NCI-H187 treated with DMSO at 0.1 percent for 48 hours (cell line): ENCODE measurements around the gene PCDH9.

Source experiments
- DNase-seq: peaks from one replicate; lab custom pipeline; 2025; lab: John Stamatoyannopoulos, UW

The PCDH9 gene

DNA sequence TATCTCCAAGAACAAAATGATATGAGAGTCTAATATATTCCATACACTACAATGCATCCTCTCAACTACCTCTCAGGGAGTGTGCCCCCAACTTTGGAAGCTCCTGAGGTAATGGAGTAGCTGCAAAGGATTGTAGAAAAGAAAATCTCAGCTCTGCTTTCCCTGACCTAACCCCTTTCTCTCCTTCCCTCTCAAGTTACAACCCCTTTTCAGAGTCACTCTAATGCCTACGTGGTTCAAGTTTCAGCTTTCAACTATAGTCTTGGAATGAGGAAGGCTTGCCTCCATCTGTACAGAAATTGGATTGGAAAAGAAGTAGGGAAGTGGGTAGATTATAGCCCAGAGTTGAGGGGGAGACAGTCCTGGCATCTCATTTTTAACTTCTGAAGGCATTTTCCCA, 256.0 kb downstream of the PCDH9 start:
- DNase-seq = no peak

DNA sequence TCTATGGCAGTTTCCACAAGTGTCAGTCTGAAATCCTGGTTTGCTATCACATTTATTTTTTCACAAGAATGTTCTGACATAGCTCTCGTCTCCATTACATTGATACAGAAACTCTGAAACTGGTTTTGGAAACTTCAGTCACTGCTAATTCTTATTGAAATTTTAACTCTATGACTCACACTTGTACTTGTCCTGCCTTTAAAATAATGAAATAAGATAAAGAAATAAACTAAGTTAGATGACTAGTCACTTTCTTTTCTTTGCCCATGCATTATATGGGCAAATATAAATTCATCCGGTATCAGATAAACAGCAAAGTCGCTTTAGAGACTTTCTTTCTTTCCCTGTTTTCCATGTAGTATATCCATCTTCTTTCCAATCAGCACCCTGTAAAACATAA, 257.5 kb downstream of the PCDH9 start:
- no peak for DNase-seq

DNA sequence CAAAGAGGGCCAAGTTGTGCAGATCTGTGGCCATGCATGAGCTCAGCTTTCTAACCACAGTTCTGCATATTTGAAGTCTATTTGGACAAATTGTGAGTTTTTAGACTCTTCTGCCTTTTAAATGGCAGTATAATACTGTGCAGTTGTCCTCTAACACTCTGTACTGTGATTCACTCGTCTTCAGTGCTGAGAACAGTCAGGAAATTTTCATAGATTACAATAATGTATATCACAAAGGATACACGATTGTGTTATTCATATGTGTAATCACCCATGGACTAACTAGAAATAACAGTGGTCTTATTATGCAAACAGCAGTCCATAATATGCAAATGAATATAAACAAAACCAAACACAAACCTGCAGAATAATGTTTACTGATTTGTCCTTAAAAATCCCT, 259.1 kb downstream of the PCDH9 start:
- no peak for DNase-seq

DNA sequence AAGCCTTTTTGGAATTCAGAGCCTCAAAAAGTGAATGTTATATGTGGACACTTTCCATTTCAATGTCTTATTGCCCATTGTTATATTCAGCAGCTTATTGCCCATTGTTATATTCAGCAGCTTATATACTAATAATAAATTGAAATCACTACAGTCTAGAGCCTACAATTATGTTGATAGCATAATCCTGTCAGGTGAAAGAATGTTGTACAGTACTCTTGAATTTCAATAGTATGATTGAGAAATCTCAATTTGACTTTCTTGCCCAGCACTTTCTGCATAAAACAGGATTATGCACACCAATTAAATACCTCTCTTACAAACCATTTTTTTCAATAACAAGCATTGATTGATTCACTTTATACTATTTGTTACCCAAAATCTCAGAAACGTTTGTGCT, 260.8 kb downstream of the PCDH9 start:
- DNase-seq = no peak

DNA sequence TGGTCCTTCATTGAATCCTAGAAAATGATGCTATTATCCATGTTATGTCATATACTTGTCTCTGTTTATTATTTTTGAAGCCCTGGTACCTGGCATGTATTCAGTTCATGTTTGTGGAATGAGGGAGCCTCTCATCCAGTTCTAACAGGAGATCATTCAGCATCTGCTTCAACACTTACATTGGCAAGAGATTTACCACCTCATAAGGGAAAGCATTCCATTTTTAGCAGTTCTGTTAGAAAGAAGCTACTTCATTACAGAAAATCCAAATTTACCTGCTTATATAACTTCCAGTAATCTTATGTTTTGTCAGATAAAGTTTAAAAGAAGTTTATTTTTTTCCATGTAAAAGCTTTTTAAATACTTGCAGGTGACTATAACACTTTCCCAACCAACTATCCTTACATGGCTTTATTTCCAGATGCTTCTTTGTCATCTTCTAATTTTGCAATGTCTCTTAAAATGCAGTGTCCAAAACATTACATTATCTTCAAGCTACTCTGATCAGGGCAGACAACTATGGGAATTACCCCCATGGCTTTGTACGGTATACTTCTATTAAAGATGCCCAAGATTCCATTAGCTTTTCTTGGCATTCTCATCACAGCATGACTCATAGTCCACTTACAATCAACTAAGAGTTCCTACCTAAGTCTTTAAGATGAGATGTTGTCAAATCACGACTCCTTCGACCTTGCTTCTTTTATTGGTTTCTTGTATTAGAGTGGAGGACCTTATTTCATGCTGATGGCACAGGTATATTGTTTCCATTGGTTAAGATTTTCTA, 262.1 kb downstream of the PCDH9 start:
- DNase-seq = no peak

DNA sequence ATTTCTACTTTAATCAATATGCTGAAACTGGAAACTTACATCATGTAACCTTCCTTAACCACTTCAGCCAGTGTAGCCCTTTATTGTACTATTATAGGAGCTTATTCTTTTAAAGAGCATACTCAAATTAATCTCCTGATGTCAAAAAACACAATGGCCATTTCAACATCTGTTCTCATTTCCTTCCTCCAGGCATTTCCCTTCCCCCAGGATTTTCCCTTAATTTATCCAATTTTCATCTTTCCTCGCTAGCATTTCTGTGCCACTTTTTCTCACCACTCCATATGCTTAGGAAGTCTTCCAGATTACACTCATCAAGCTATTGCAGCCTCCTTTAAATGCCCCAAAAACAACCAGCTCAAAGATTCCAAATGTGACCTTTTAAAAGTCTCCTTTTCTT, 265.0 kb downstream of the PCDH9 start:
- no peak for DNase-seq

DNA sequence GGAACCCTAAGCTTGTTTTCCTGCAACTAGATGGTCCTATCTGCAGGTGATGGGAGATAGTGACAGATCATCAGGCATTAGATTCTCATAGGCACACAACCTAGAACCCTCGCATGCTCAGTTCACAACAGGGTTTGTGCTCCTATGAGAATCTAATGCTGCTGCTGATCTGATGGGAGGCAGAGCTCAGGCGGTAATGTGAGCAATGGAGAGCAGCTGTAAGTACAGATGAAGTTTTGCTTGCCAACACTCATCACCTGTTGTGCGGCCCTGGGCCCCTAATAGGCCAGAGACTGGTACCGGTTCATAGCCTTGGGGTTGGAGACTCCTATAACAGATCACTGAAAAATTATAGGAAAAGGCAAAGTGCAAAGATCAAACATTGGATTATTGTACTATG, 267.2 kb downstream of the PCDH9 start:
- no peak for DNase-seq

DNA sequence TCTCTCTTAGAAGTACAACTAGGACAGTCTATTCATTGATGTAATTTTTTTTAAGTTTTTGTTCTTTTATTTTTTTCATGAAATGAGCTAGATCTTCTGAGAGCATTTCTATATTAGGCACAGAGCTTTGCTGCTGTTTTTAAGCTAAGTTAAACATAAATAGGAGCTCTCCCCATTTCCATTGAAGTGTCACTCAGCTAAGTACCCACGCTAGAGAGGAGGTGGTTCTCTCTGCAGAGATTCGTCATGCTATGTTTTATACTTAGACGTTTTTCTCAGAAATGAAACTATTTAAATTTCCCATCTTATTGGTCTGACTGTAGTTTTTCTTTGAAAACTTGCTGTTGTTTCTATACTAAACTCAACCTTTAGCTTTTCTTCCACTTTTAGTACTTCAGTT, 271.5 kb downstream of the PCDH9 start:
- DNase-seq = no peak

DNA sequence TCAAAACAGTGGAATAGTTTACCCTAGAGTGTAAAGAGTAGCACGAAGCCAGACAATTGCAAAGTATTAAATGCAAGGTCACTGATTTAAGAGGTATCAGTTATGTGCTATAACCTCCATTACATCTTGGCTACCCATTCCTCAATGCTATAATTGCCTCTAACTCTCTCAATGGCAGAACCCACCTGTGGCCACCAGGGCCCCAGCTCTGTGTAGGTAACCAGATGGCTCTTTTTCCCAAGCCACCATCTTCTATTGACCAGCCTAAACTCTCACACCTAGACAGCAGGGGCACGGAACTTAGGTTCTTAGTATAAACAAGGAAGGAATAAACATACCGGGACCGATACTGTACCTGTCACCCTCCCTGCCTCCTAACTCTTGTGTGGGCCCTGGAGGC, 277.6 kb downstream of the PCDH9 start:
- DNase-seq = no peak

DNA sequence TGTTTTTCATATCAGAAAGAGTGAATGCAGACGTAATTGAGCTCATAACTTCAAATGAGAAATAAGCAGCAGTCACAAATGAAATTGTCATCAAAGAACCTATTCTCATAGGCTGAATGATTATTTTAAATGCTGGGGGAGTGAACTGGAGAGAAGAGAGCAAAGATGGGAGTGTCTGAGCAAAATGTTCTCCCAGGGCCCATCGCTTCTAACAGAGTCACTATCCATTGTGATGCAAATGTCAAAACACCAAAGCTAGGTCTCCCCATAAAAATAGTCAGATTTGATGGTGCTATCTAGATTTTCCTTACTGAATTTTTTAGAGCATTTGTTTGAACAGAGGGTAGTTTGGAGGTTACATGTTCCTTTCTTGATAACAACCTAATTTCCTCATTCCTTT, 278.7 kb downstream of the PCDH9 start:
- no peak for DNase-seq

DNA sequence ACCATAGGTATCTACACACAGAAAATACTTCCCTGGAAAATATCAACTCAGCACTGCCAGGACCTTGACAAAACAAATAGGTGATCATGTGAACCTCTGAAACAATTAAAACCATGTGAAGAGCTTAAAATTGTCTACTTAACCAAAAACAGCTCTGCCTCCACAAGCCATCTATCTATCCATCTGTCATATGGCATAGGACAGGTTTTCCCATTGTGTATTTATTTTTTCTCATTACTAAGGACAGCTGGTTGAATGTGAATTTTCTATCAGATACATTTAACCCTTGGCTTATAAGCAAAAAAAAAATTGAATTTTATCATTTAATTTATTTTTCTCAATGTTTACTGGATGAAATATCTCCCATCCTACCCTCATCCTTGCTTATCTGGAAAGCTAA, 279.5 kb downstream of the PCDH9 start:
- no peak for DNase-seq

DNA sequence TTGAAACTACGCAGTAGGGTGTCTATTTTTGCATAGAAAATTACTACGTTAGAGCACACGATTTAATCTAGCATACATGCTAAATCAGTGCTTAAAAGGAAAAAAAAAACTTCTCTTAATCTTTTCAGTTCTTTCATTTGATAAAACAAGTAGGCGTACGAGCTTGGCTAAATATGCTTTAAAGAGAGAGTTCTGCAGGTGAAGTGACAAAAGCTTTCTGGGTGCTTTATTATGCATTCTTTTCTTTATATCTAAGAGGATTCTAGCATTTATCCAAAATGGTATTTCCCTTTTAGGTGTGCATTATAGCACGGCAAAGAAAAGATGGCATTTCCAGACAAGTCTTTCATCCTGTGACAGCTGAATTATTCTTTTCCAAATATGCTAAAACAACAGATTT, 281.2 kb downstream of the PCDH9 start:
- no peak for DNase-seq

DNA sequence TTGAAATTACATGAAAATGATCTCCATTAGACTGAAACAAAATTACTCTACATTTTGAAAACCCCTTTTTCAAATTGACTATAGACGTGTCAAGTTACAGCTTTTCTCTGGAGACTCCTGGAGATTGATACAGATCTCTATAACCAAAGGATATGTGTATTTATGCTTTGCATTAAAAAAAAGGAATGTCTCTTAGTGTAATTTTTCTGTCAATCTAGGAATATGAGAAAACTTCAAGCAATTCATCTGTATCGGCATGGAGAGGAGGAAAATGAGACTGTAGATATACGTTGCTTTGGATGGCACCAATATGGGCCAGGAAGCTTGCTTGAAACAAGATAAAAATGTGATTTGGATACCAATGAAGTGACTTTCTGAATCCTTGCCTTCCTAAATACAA, 286.6 kb downstream of the PCDH9 start:
- no peak for DNase-seq

DNA sequence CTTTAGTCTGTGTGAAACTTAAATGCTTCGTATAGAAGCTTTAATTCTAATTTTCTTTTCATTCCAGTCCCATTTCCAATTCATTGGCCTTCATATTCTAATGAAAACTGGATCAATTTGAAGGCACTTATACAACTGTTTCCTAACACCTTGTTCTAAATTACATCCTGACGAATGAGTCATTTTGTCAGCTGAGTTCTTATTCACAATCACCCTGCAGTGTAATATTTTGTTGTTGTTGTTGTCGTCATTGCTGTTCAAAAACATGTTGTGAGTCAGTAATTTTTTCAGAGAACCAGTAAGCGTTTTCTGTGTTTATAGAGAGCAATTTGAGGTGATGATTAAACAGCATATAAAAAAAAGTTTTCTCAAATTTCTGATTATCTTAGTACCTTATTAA, 290.0 kb downstream of the PCDH9 start:
- DNase-seq = no peak

DNA sequence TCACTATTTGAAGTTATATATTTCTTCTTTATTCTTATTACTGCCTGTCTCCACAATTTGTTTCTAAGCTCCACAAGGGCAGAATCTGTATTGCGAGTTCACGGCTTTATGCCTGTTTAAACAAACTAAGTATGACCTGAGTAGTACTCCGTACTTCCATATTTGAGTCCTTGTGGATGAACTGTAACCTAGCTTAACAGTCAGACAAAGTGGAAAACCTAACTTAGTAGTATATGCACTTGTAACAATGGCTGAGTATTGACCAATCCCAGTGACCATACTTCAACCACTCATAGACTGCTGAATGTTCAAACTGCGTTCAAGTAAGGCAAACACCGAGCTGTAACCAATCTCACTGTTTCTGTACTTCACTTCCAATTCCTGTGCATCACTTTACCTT, 292.7 kb downstream of the PCDH9 start:
- no peak for DNase-seq

DNA sequence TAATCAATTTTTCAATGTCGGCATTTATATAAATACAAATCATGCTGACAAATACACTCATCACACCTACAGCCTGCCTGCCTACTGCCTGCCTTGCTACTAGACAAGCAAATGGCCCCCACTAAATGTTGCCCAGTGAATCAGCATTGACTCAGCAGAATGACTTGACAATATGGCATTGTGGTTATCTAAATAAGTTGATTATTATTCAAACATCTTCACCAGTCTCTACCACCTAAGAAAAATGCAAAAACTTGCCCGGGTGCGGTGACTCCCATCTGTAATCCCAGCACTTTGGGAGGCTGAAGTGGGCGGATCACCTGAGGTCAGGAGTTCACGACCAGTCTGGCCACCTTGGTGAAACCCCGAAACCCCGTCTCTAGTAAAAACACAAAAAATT, 296.1 kb downstream of the PCDH9 start:
- no peak for DNase-seq

DNA sequence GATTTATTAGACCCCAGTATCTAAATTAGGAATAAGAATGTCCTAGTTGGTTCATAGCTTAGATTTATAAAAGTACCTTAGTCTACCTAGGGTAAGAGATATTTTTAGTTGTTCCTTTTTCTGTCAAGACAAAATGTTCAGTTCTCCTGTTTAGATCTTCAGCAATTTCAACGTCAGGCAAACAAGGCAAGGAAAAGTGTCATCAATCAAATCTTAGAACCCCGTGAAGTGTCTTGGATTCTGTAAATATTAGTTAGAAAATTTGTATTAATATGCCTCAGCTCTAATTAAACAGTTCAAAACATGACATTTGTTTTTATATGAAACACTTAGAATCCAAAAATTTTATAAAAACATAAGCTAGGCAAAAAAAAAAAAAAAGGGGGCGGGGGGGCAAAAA, 296.6 kb downstream of the PCDH9 start:
- no peak for DNase-seq

DNA sequence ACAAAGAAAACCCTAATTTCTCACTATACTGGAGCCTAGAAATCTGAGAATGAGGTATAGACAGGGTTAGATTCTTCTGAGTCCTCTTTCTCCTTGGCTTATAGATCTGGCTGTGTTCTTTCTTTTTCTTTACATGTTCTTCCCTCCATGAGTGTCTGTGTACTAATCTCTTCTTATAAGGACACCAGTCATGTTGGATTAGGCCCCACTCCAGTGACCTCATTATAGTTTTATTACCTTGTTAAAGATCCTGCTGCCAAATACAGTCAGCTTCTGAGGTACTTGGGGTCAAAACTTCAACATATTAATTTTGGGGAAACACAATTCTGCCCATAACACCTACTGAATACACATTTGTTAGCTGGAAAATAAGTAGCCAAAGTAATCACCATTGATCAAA, 302.6 kb downstream of the PCDH9 start:
- no peak for DNase-seq

DNA sequence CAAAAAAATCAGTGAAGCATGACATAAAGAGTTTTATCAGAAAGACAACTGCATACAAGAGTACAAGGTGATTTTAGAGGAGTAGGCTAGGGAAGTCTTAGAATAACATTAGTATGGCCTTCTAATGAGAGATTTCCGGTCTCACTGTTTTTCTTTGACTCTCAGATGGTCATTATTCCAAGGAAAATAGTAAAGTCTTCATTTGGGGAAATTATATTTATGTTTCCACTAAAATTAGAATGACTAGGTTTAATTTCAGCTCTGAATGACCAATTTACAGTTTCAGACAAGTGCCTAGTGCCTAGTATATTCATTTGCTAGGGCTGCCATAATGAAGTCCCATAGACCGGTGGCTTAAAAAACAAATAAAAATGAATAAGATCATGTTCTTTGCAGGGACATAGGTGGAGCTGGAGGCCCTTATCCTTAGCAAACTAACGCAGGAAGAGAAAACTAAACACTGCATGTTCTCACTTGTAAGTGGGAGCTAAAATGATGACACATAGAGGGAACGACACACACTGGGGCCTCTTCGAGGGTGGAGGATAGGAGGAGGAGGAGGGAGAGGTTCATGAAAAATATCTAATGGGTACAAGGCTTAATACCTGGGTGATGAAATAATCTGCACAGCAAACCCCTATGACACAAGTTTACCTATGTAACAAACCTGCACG, 303.1 kb downstream of the PCDH9 start:
- no peak for DNase-seq

DNA sequence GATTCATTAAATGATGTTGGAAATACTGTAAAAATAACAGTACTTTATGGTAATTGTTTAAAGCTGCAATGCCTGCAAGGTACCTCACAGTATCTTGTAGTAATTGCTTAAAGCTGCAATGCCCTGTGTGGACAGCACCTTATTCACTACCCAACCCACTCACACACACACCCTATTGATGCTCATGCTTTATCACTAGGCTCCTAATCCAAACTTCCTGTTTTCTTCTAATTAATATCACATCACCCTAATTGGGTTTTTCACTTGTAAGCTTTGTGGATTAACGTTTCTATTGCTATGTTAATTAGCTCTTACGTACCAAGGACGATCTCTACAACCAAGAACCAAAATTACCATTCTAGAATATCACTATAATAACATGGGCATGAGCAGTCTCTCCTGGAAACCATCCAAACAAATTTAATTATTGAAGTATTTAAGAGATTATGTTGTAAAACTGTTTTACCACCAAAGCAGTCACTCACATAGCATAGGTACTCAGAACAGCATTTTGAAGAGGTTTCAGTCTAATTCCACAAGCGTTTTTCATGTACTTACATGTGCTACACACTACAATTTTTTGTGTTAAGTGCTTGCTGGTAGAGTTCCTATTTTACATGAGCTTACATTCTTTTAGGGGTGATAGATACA, 303.8 kb downstream of the PCDH9 start:
- DNase-seq = no peak

DNA sequence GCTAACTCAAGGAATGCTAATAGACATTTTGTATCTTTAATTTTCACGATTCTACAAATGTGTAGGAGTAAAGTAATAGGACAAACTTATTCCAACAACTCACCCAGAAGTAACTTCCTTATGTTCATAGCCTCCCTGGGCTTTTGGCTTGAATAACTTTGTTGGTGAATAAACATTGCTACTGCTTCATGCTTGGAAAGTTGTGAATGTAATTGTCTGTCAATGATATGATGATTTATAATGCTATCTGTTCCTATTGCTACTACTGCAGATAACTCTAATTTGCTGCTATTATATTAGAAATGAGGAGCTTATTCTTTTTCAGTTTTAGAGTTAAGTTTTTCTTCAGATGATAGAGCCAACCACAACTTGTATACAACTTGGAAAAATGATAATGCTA, 307.7 kb downstream of the PCDH9 start:
- DNase-seq = no peak

DNA sequence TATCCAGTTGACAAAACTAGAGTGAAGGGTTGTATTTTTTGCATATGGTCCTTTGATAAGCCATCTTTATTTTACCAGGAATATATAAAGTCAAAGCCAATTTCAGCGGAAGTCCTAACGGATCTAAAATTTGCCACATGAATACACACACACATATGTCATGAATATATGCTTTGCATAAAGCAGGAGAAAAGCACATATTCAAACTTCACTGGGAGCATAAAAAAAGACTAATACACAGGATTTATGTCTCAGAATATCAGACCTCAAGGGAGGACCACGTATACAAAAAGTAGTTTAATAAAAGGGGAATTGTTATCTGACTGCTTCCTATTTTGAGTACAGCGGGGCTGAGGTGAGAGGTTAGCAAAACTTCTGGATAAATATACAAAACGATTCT, 308.7 kb downstream of the PCDH9 start:
- no peak for DNase-seq

DNA sequence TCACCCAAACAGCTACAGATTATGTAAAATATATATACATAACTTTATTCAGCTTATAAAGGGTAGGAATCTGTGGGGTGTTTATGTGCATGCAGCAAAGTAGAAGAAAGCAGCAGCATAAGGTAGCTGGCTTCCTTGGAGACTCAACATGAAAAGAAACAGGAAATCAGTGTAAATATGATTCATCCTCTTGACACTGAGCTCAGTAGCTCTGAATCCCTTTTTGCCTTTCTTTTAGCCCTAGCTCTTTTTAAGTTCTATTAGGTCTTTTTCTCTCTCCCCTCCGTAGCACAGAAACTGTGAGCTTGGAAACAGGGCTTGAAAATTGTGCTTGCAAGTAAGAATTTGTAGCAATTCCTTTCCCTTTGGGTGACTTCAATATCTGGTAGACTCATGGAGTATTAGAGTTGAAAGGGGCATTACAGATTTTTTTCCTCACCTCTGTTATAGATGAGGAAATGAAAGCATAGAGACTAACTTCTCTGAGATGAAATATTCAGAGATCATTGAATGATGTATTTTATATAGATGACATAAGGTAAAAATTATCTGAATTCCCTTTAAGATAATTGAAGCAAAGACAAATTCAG, 314.4 kb downstream of the PCDH9 start:
- DNase-seq = no peak
